Cardiac muscle cell (in vitro differentiated cells and primary cell): ENCODE measurements around the gene PHLDA2. TPM values are rescaled to one million over a fixed set of nuclear protein-coding genes. Genes with fewer than 3 reads are reported as not detected.

Source experiments
- DNase-seq, 2 donors: peaks; one replicate each; pipeline versions ENCODE4 v3.0.0 to v3.0.0-alpha.2; 2010 to 2017; ENCODE audit warnings: low read depth in 1 of 2, low spot score in 1 of 2
- H3K27ac ChIP-seq: fragments of 200-600 bp; sonication (generic); 2 replicates; pipeline ENCODE4 v1.5.1; 2016
- H3K27me3 ChIP-seq: fragments of 200-600 bp; sonication (generic); 2 replicates; pipeline ENCODE4 v1.6.0; 2016; ENCODE audit warnings: control low read depth
- H3K36me3 ChIP-seq: fragments of 200-600 bp; sonication (generic); 2 replicates; pipeline ENCODE4 v1.5.1; 2016; ENCODE audit warnings: control low read depth
- H3K4me1 ChIP-seq: fragments of 200-600 bp; sonication (generic); 2 replicates; pipeline ENCODE4 v1.8.1; 2017; ENCODE audit warnings: low read depth, mild to moderate bottlenecking, mixed run types
- H3K4me3 ChIP-seq: fragments of 200-600 bp; sonication (generic); 2 replicates; pipeline ENCODE4 v1.5.1; 2016; ENCODE audit warnings: mild to moderate bottlenecking
- H3K9me3 ChIP-seq: fragments of 200-600 bp; sonication (generic); 2 replicates; pipeline ENCODE4 v1.5.1; 2017; ENCODE audit warnings: low read depth, mild to moderate bottlenecking, control low read depth
- polyA plus RNA-seq: library from polyadenylated mRNA; unstranded; fragments of >200 nt; fragmentation: Nextera tagmentation; extraction: Ambion mirVana; gene quantifications from 2 replicates; pipeline ENCODE4 v1.2.1, GENCODE V29; 2016
- total RNA-seq: library from RNA; depleted of rRNA; stranded (reverse); fragments of >200 nt; gene quantifications from 2 replicates; pipeline ENCODE4 v1.2.3, GENCODE V29; 2016
- TF ChIP-seq, protein P1 (sequence below): IDR thresholded peaks from 2 replicates; pipeline ENCODE4 v1.5.1; 2012; ENCODE audit warnings: low read depth, mild to moderate bottlenecking, low read length

PHLDA2 gene
- total and polyA plus RNA-seq, 2 experiments from 2014 or later = 0.73 to 1.1 TPM

DNA sequence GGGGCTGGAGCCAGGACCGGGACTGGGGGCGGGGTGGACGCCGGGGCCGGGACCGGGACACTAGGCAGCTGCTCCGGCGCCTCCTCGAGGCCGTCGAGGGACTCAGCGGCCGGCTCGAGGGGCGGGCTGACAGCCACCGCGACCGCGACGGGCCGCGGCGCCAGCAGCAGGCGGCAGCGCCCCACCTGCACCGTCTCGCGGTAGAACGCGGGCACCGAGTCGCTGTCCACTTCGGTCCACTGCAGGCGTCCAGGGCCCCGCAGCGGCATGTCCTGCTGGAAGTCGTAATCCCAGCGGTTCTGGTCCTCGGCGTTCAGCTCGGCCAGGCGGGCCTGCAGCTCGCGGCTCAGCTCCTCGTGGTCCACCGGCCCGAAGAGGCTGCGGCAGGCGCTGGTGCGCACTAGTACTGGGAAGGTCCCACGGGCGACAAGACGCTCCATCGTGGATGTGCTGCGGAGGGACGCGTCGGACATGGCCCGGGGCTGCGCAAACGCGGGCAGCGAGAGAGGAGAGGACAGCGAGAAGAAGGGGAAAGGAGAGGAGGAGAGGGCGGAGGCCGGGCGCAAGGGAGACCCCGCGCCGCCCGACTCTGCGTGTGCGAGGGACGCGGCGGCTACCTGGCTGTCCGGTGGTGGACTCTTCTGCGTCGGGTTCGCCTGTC is 44.1 kb downstream of the PHLDA2 start:
- peak overlapping the region; percentile 99 for H3K4me3 ChIP-seq
- H3K9me3 ChIP-seq = no peaks in the 10 kb centered on the region
- H3K27ac ChIP-seq = peak overlapping the region; percentile 57
- TF ChIP-seq, protein P1, sequence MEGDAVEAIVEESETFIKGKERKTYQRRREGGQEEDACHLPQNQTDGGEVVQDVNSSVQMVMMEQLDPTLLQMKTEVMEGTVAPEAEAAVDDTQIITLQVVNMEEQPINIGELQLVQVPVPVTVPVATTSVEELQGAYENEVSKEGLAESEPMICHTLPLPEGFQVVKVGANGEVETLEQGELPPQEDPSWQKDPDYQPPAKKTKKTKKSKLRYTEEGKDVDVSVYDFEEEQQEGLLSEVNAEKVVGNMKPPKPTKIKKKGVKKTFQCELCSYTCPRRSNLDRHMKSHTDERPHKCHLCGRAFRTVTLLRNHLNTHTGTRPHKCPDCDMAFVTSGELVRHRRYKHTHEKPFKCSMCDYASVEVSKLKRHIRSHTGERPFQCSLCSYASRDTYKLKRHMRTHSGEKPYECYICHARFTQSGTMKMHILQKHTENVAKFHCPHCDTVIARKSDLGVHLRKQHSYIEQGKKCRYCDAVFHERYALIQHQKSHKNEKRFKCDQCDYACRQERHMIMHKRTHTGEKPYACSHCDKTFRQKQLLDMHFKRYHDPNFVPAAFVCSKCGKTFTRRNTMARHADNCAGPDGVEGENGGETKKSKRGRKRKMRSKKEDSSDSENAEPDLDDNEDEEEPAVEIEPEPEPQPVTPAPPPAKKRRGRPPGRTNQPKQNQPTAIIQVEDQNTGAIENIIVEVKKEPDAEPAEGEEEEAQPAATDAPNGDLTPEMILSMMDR = peak; percentile 30
- peak; percentile 66 to 79 for DNase-seq
- no peaks in the 10 kb centered on the region for H3K27me3 ChIP-seq
- H3K4me1 ChIP-seq = peaks cover 12% of the 10 kb centered on the region
- H3K36me3 ChIP-seq = no peaks in the 10 kb centered on the region

- peak overlapping the region; percentile 99 for H3K4me3 ChIP-seq
- H3K27me3 ChIP-seq = no peaks in the 10 kb centered on the region
- DNase-seq = peak; percentile 65 to 68
- TF ChIP-seq, protein P1 = no peak
- peak overlapping the region; percentile 87 for H3K27ac ChIP-seq
- H3K4me1 ChIP-seq = peaks cover 12% of the 10 kb centered on the region
- H3K9me3 ChIP-seq = no peaks in the 10 kb centered on the region
- no peaks in the 10 kb centered on the region for H3K36me3 ChIP-seq
Observed at GRCh38 chr11:2883979-2884815, 45.0 kb downstream of the PHLDA2 start.

GRCh38 chr11:2883640-2883978 is 45.6 kb downstream of the PHLDA2 start:
- Histone ChIP-seq H3K36me3 (no peaks in the 10 kb centered on the region), H3K9me3 (no peaks in the 10 kb centered on the region), H3K27ac (peak overlapping the region; percentile 87), H3K4me3 (peak overlapping the region; percentile 99), H3K27me3 (no peaks in the 10 kb centered on the region), H3K4me1 (peaks cover 12% of the 10 kb centered on the region)
- TF ChIP-seq, protein P1 = no peak
- no peak for DNase-seq

DNA sequence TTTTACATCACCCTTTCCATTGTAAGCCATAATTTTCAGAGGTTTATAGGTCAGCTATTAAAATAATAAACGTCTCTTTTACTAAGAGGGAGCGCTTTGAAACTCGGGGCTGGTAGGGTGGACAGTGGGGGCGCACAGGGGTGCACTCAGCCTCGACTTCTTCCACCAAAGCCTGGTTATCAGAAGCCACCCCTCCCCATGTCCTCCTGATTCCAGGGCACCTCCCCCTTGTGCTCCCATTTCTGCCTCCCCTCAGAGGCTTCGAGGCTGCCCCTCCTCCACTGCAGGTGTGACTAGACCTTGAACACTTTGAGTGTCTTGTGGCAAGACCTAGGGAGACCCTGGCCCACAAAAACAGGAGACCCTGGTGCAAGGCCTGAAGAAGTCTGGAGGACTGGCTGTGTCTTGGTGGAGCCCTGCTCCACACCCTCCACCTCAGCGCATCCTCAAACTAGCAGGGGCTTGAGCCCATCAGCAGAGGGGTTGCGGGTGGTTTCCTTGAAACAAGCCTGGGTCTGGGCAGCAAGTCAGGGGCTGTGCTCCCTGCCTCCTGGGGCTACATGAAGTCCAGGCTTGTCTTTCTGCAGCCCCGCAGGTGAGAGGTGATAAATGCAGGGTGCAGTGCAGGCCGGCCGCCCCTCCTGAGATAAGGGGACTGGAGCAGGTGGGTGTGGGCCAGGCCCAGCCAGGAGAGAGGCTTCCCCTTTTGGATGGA is 46.7 kb downstream of the PHLDA2 start:
- H3K27ac ChIP-seq = no peak overlapping the region
- no peak overlapping the region for H3K4me3 ChIP-seq
- H3K36me3 ChIP-seq = no peaks in the 10 kb centered on the region
- TF ChIP-seq, protein P1 = no peak
- DNase-seq = peak in 1 of 2 donors; percentile 14
- H3K9me3 ChIP-seq = no peaks in the 10 kb centered on the region
- no peaks in the 10 kb centered on the region for H3K27me3 ChIP-seq
- H3K4me1 ChIP-seq = peaks cover 9% of the 10 kb centered on the region

DNA sequence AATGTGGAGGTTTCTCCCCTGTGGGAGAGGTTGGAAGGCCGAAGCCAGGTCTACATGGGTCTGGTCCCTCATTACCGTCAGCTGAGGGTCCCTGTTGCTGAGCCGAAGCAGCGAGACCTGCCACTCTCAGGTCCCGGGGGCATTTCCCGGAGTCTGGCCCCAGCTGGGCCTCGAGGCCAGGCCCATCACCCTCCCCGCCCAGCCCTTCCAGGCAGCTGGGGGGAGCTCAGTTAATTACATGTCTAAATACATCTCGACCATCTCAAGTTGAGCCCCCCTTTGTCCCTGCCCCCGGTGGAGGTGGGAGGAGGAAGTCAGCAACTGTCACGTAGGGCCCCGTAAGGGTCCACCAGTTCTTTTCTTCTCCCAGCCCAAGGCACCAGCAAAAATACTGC is 47.2 kb downstream of the PHLDA2 start:
- H3K4me3 ChIP-seq = no peak overlapping the region
- TF ChIP-seq, protein P1 = no peak
- no peaks in the 10 kb centered on the region for H3K27me3 ChIP-seq
- H3K27ac ChIP-seq = no peak overlapping the region
- peaks cover 9% of the 10 kb centered on the region for H3K4me1 ChIP-seq
- no peak for DNase-seq
- H3K36me3 ChIP-seq = no peaks in the 10 kb centered on the region
- no peaks in the 10 kb centered on the region for H3K9me3 ChIP-seq
